ENCODE data around the gene MAML2.

MAML2 gene

GRCh38 chr11:96147906-96148486, 195.0 kb downstream of the MAML2 start:
- DNase-seq, result no peak

GRCh38 chr11:96147186-96147585, 195.8 kb downstream of the MAML2 start:
- DNase-seq, result no peak

GRCh38 chr11:96146765-96147164, 196.2 kb downstream of the MAML2 start:
- no peak for DNase-seq

- DNase-seq, result no peak
These were observed 197.8 kb downstream of the MAML2 start for GRCh38 chr11:96145163-96145585.

GRCh38 chr11:96144553-96144952, 198.4 kb downstream of the MAML2 start:
- no peak for DNase-seq

- no peak for DNase-seq
These were observed 199.9 kb downstream of the MAML2 start for GRCh38 chr11:96143041-96143521.

GRCh38 chr11:96141626-96142025, 201.4 kb downstream of the MAML2 start:
- no peak for DNase-seq

- DNase-seq, result no peak
These were observed 203.3 kb downstream of the MAML2 start for GRCh38 chr11:96139691-96140090.

GRCh38 chr11:96137373-96137772, 205.6 kb downstream of the MAML2 start:
- no peak for DNase-seq

- DNase-seq, result no peak
These were observed 206.2 kb downstream of the MAML2 start for GRCh38 chr11:96136613-96137298.

- DNase-seq, result no peak
These were observed 208.4 kb downstream of the MAML2 start for GRCh38 chr11:96134602-96135001.

- no peak for DNase-seq
These were observed 210.6 kb downstream of the MAML2 start for GRCh38 chr11:96132437-96132836.

GRCh38 chr11:96130061-96130620, 212.9 kb downstream of the MAML2 start:
- DNase-seq, result no peak

GRCh38 chr11:96127596-96127959, 215.4 kb downstream of the MAML2 start:
- no peak for DNase-seq

GRCh38 chr11:96126917-96127595, 215.9 kb downstream of the MAML2 start:
- no peak for DNase-seq

GRCh38 chr11:96125400-96125799, 217.6 kb downstream of the MAML2 start:
- no peak for DNase-seq

- no peak for DNase-seq
These were observed 218.8 kb downstream of the MAML2 start for GRCh38 chr11:96124155-96124554.

GRCh38 chr11:96123301-96123700, 219.7 kb downstream of the MAML2 start:
- DNase-seq, result no peak

- no peak for DNase-seq
These were observed 220.4 kb downstream of the MAML2 start for GRCh38 chr11:96122601-96123074.

- no peak for DNase-seq
These were observed 223.8 kb downstream of the MAML2 start for GRCh38 chr11:96119211-96119610.

GRCh38 chr11:96116376-96116775, 226.6 kb downstream of the MAML2 start:
- no peak for DNase-seq

- DNase-seq, result no peak
These were observed 228.6 kb downstream of the MAML2 start for GRCh38 chr11:96114178-96115064.
